OCI-LY3 (cell line): ENCODE measurements around the gene CELA2A.

Experiments
- EZH2phosphoT487 ChIP-seq: fragments of 200-600 bp; shearing (Covaris generic); IDR thresholded peaks from 2 replicates; pipeline ENCODE4 v1.6.1; 2018; ENCODE audit warnings: antibody characterized with exemption, mixed run types, low read depth
- TF ChIP-seq, protein P1 (sequence below): fragments of 200-600, 300-600 bp; sonication (generic); IDR thresholded peaks from 2 replicates; pipeline ENCODE4 v1.5.1; 2014; ENCODE audit warnings: antibody characterized with exemption, low read length, low read depth

DNA sequence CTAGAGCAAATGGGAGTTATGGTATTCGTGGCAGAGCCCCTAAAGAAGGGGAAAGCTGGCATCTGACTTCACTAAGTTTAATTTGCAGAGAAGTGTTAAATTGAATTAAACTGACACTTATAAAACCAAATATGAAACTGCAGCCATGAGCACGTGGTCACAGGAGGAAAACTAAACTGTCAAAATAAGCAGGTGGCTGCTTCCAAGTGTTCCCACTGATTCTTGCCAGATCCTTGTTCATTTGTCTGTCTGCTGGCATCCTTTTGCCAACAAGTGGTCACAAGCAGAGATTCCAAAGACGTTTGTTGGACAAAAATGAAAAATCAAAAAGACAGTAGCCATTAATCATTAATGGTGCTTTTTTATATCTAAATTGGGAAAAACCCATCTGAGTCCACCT lies 12.8 kb downstream of the CELA2A start:
- TF ChIP-seq, protein P1, sequence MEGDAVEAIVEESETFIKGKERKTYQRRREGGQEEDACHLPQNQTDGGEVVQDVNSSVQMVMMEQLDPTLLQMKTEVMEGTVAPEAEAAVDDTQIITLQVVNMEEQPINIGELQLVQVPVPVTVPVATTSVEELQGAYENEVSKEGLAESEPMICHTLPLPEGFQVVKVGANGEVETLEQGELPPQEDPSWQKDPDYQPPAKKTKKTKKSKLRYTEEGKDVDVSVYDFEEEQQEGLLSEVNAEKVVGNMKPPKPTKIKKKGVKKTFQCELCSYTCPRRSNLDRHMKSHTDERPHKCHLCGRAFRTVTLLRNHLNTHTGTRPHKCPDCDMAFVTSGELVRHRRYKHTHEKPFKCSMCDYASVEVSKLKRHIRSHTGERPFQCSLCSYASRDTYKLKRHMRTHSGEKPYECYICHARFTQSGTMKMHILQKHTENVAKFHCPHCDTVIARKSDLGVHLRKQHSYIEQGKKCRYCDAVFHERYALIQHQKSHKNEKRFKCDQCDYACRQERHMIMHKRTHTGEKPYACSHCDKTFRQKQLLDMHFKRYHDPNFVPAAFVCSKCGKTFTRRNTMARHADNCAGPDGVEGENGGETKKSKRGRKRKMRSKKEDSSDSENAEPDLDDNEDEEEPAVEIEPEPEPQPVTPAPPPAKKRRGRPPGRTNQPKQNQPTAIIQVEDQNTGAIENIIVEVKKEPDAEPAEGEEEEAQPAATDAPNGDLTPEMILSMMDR = no peak
- TF ChIP-seq EZH2phosphoT487 = no peak
